HepG2 (cell line): Measurements from ENCODE around the gene PELO. TPM values are rescaled to one million over a fixed set of nuclear protein-coding genes. Genes with fewer than 3 reads are reported as not detected.
A peak's percentile ranks its signal among the peaks of the same experiment; 100 is the strongest.

ENCODE experiments used
- CCDC6 ChIP-seq: sonication (generic); formaldehyde crosslinking; IDR thresholded peaks from 2 replicates; pipeline ENCODE4 v1.8.1; 2022; ENCODE audit warnings: mild to moderate bottlenecking, missing genetic modification reagents, moderate library complexity
- CHCHD3 ChIP-seq: sonication (generic); formaldehyde crosslinking; IDR thresholded peaks from 2 replicates; pipeline ENCODE4 v1.8.0; 2022; ENCODE audit warnings: mild to moderate bottlenecking, missing genetic modification reagents, moderate library complexity
- CREB1 ChIP-seq, 2 experiments: fragments of 450-650 bp in 1 of 2; IDR thresholded peaks; 2 replicates each; pipeline ENCODE4 v1.6.1; 2016 to 2017; ENCODE audit warnings: control low read depth in 1 of 2, mild to moderate bottlenecking in 1 of 2, missing compliant biosample characterization in 1 of 2, missing genetic modification characterization in 1 of 2
- ERF ChIP-seq: IDR thresholded peaks from 2 replicates; pipeline ENCODE4 v1.6.1; 2018; ENCODE audit warnings: missing biosample characterization, missing genetic modification reagents
- ETV5 ChIP-seq: IDR thresholded peaks from 2 replicates; pipeline ENCODE4 v1.6.1; 2018; ENCODE audit warnings: missing biosample characterization, missing genetic modification reagents, inconsistent platforms, borderline replicate concordance
- FOXK1 ChIP-seq: sonication (generic); formaldehyde crosslinking; IDR thresholded peaks from 2 replicates; pipeline ENCODE4 v1.4.0; 2020; ENCODE audit warnings: low read depth, missing genetic modification reagents, borderline replicate concordance
- GATAD1 ChIP-seq: IDR thresholded peaks from 2 replicates; pipeline ENCODE4 v1.6.1; 2016; ENCODE audit warnings: missing genetic modification reagents, missing compliant biosample characterization
- GLI4 ChIP-seq: sonication (generic); formaldehyde crosslinking; IDR thresholded peaks from 2 replicates; pipeline ENCODE4 v1.5.1; 2020; ENCODE audit warnings: missing genetic modification reagents, mild to moderate bottlenecking, moderate library complexity, borderline replicate concordance
- JARID2 ChIP-seq: sonication (generic); formaldehyde crosslinking; IDR thresholded peaks from 2 replicates; pipeline ENCODE4 v1.8.1; 2023; ENCODE audit warnings: missing genetic modification reagents, inconsistent platforms; ENCODE audit not compliant: insufficient replicate concordance
- MED1 ChIP-seq: sonication (generic); formaldehyde crosslinking; IDR thresholded peaks from 2 replicates; pipeline ENCODE4 v1.4.0; 2020; ENCODE audit warnings: missing genetic modification reagents
- NONO ChIP-seq, 2 experiments: fragments of 450-650 bp in 1 of 2; sonication (generic) in 1 of 2; formaldehyde crosslinking in 1 of 2; IDR thresholded peaks in 1 of 2; conservative IDR thresholded peaks in 1 of 2; 2 replicates each; pipeline versions ENCODE4 v1.6.1 to v1.8.0; 2017 to 2022; ENCODE audit warnings: mild to moderate bottlenecking in 1 of 2, missing genetic modification reagents in 1 of 2, moderate library complexity in 1 of 2
- NR2C2 ChIP-seq: sonication (generic); formaldehyde crosslinking; IDR thresholded peaks from 2 replicates; pipeline ENCODE4 v1.4.0; 2020; ENCODE audit warnings: missing genetic modification reagents, mild to moderate bottlenecking, moderate library complexity, borderline replicate concordance
- NR3C1 ChIP-seq: sonication (generic); formaldehyde crosslinking; IDR thresholded peaks from 2 replicates; pipeline ENCODE4 v1.4.0; 2020; ENCODE audit warnings: missing genetic modification reagents
- SAFB2 ChIP-seq: sonication (generic); formaldehyde crosslinking; IDR thresholded peaks from 2 replicates; pipeline ENCODE4 v1.5.1; 2020; ENCODE audit warnings: missing genetic modification reagents, low read depth, mild to moderate bottlenecking, borderline replicate concordance
- SIN3A ChIP-seq: IDR thresholded peaks from 2 replicates; pipeline ENCODE4 v1.6.1; 2011; ENCODE audit warnings: low read depth, mild to moderate bottlenecking, control low read depth, low read length, borderline replicate concordance
- SIX1 ChIP-seq: sonication (generic); formaldehyde crosslinking; IDR thresholded peaks from 2 replicates; pipeline ENCODE4 v1.4.0; 2020; ENCODE audit warnings: missing genetic modification reagents, borderline replicate concordance
- SMAD3 ChIP-seq: sonication (generic); formaldehyde crosslinking; IDR thresholded peaks from 2 replicates; pipeline ENCODE4 v1.4.0; 2020; ENCODE audit warnings: missing genetic modification reagents
- SP140L ChIP-seq: sonication (generic); formaldehyde crosslinking; IDR thresholded peaks from 2 replicates; pipeline ENCODE4 v1.4.0; 2020; ENCODE audit warnings: missing genetic modification reagents, borderline replicate concordance
- STAT5B ChIP-seq: sonication (generic); formaldehyde crosslinking; IDR thresholded peaks from 2 replicates; pipeline ENCODE4 v1.4.0; 2020; ENCODE audit warnings: missing genetic modification reagents
- TIGD3 ChIP-seq: sonication (generic); formaldehyde crosslinking; IDR thresholded peaks from 2 replicates; pipeline ENCODE4 v1.5.1; 2020; ENCODE audit warnings: mild to moderate bottlenecking, missing genetic modification reagents, borderline replicate concordance
- ZBTB7B ChIP-seq: sonication (generic); formaldehyde crosslinking; IDR thresholded peaks from 2 replicates; pipeline ENCODE4 v1.4.0; 2020; ENCODE audit warnings: missing genetic modification reagents
- ZNF292 ChIP-seq: sonication (generic); formaldehyde crosslinking; IDR thresholded peaks from 2 replicates; pipeline ENCODE4 v1.8.1; 2022; ENCODE audit warnings: mild to moderate bottlenecking, low read depth, missing genetic modification reagents, borderline replicate concordance
- ZNF530 ChIP-seq: sonication (generic); formaldehyde crosslinking; IDR thresholded peaks from 2 replicates; pipeline ENCODE4 v1.5.0; 2020; ENCODE audit warnings: low read depth, mild to moderate bottlenecking, missing genetic modification reagents
- ZNF564 ChIP-seq: sonication (generic); formaldehyde crosslinking; IDR thresholded peaks from 2 replicates; pipeline ENCODE4 v1.8.1; 2023; ENCODE audit warnings: mild to moderate bottlenecking, missing genetic modification reagents
- ZNF572 ChIP-seq: sonication (generic); formaldehyde crosslinking; IDR thresholded peaks from 2 replicates; pipeline ENCODE4 v1.5.1; 2020; ENCODE audit warnings: mild to moderate bottlenecking, missing genetic modification reagents
- polyA plus RNA-seq, 8 experiments: library from polyadenylated mRNA; depleted of rRNA in 3 of 8; stranded (reverse) in 7 of 8; unstranded in 1 of 8; fragments of >200 nt; fragmentation: Illumina TruSeq in 4 of 8; extraction: Trizol in 4 of 8; gene quantifications; 2 replicates each; pipeline versions ENCODE4 v1.2.1 to v1.2.3, GENCODE V29; 2011 to 2016; ENCODE audit warnings: low read depth in 4 of 8, missing spikeins in 1 of 8, mixed read lengths in 1 of 8; ENCODE audit not compliant: insufficient read depth in 1 of 8
- total RNA-seq, 5 experiments: library from RNA; depleted of rRNA; stranded (reverse); fragments of >200 nt; fragmentation: Illumina TruSeq; extraction: Trizol; gene quantifications; 2 replicates each; pipeline ENCODE4 v1.2.3, GENCODE V29; 2016; ENCODE audit warnings: low read depth in 1 of 5
- TF ChIP-seq, protein P1 (sequence below): sonication (generic); formaldehyde crosslinking; IDR thresholded peaks from 2 replicates; pipeline ENCODE4 v1.5.1; 2020; ENCODE audit warnings: missing genetic modification reagents, mild to moderate bottlenecking, borderline replicate concordance

The PELO gene
- total and polyA plus RNA-seq, 2 of the 13 experiments (the other 11 are each of a cell fraction or from before 2014, with no cell fraction given): 19.0 to 23.9 TPM

- TF ChIP-seq GLI4: 0 out of 2 replicates have a peak, but pooled peaks have one; percentile 31
- 0 out of 2 replicates have a peak, but pooled peaks have one; percentile 52 for TF ChIP-seq CCDC6 (CRISPR knock-in tag)
- TF ChIP-seq MED1 (CRISPR knock-in tag): peak; percentile 43; the same call in 1 of the 2 replicates
- TF ChIP-seq NR3C1 (CRISPR knock-in tag): no peak
- no peak for TF ChIP-seq SP140L (CRISPR knock-in tag)
- TF ChIP-seq STAT5B: no peak
- TF ChIP-seq SAFB2 (CRISPR knock-in tag): no peak
- peak; percentile 58; the same call in 1 of the 2 replicates for TF ChIP-seq CREB1 (IDR thresholded peaks at IDR 0.05)
- peak; percentile 33 for TF ChIP-seq CREB1 (CRISPR knock-in tag; IDR thresholded peaks at IDR 0.05)
- peak; percentile 11 for TF ChIP-seq JARID2 (CRISPR knock-in tag)
- no peak for TF ChIP-seq NONO (IDR thresholded peaks at IDR 0.05)
- 0 out of 2 replicates have a peak, but pooled peaks have one; percentile 13 for TF ChIP-seq NONO (CRISPR knock-in tag; conservative IDR thresholded peaks at IDR 0.05)
- TF ChIP-seq ETV5 (CRISPR knock-in tag): peak; percentile 38; the same call in 1 of the 2 replicates
- peak; percentile 71 for TF ChIP-seq GATAD1 (CRISPR knock-in tag)
- TF ChIP-seq ZNF530: no peak
- peak; percentile 50; the same call in 1 of the 2 replicates for TF ChIP-seq SIN3A
- 0 out of 2 replicates have a peak, but pooled peaks have one; percentile 5 for TF ChIP-seq ZNF564 (CRISPR knock-in tag)
- TF ChIP-seq ZNF572 (CRISPR knock-in tag): 0 out of 2 replicates have a peak, but pooled peaks have one; percentile 60
- peak; percentile 20; the same call in 1 of the 2 replicates for TF ChIP-seq FOXK1 (CRISPR knock-in tag)
- no peak for TF ChIP-seq CHCHD3 (CRISPR knock-in tag)
- TF ChIP-seq ZBTB7B: no peak; the same call in 1 of the 2 replicates
- TF ChIP-seq, protein P1, sequence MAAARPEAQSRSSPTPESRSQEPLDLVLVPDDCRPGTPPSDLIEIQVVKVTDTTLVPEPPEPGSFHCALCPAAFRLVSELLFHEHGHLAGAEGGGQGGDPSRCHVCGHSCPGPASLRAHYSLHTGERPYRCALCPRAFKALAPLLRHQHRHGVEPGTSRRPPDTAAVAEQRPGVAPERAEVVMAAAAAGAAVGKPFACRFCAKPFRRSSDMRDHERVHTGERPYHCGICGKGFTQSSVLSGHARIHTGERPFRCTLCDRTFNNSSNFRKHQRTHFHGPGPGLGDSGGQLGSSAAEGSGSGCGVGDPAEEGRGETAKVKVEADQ (CRISPR knock-in tag): no peak
- TF ChIP-seq ZNF292 (CRISPR knock-in tag): peak; percentile 22; the same call in 1 of the 2 replicates
- peak; percentile 82 for TF ChIP-seq NR2C2 (CRISPR knock-in tag)
- TF ChIP-seq SMAD3 (CRISPR knock-in tag): peak; percentile 58; the same call in 1 of the 2 replicates
- no peak for TF ChIP-seq TIGD3
- peak; percentile 71; the same call in 1 of the 2 replicates for TF ChIP-seq ERF (CRISPR knock-in tag)
- TF ChIP-seq SIX1 (CRISPR knock-in tag): no peak
Observed at GRCh38 chr5:52799983-52800393, 12.3 kb downstream of the PELO start (continued).
